Measurements from ENCODE around the gene CAND2.
"Not testable (repeated sequence)": the region's sequence is repeated elsewhere in the genome, so short reads cannot be mapped to it uniquely, and the experiment has no call there.

CAND2 gene

DNA sequence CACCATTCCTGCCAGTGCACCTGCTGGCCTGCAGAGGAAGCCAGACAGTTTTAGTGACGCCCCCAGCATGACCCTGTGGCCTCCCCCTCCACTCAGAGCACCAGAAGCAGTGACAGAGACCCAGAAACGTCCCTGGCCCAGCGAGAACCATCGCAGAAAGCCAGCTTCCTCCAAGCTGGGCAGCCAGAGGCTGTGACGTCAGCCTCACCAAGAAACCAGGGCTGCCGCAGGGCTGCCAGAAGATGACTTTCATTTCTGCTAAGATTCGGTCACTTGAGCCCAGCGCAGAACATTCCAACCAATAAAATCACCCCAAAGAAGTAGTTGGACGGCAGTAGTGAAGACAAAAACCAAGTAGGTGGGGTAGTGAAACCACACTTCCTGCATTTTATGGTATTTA lies 74.5 kb downstream of the CAND2 start:
- Histone ChIP-seq H3K27ac (ENCODE audit: low read length) (no peak overlapping the region), H3K4me3 (ENCODE audit: low read length) (no peak overlapping the region), H3K4me1 (ENCODE audit: insufficient read depth, low read length) (no peaks in the 10 kb centered on the region), H3K27me3 (ENCODE audit: insufficient read depth, low read length) (peaks cover 70% of the 10 kb centered on the region), H3K36me3 (ENCODE audit: insufficient read depth, low read depth, low read length) (no peaks in the 10 kb centered on the region), H3K9me3 (ENCODE audit: insufficient read depth, low read depth, low read length) (no peaks in the 10 kb centered on the region), H3K9ac (ENCODE audit: low read depth, low read length) (no peak overlapping the region)

DNA sequence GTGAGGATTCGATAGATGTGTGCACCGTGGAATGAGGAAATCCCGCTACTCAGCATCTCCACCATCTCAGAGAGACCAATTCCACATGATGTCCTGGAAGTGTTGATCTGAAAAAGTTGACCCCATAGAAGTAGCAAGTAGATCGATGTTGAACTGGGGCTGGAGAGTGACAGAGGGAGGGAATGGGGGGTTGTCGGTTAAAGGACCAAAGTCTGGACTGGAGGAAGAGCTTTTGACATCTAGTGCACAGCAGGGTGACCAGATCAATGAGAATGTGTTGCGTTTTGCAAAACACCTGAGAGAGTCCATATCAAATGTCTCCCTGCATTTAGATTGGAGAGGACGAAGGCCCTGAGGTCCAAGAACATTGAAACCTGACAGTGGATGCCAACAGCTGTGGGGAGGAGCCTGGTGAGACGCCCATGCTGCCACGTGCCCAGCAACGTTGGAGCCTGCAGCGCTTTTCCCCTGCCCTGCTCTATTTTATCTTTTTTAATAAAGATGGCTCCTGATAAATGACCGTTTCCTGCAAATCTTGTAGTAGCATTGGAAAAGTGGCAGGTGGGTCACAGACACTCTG lies 75.0 kb downstream of the CAND2 start:
- Histone ChIP-seq H3K36me3 (ENCODE audit: insufficient read depth, low read depth, low read length) (no peaks in the 10 kb centered on the region), H3K4me1 (ENCODE audit: insufficient read depth, low read length) (no peaks in the 10 kb centered on the region), H3K4me3 (ENCODE audit: low read length) (no peak overlapping the region), H3K9ac (ENCODE audit: low read depth, low read length) (no peak overlapping the region), H3K9me3 (ENCODE audit: insufficient read depth, low read depth, low read length) (no peaks in the 10 kb centered on the region), H3K27me3 (ENCODE audit: insufficient read depth, low read length) (peaks cover 71% of the 10 kb centered on the region), H3K27ac (ENCODE audit: low read length) (no peak overlapping the region)

DNA sequence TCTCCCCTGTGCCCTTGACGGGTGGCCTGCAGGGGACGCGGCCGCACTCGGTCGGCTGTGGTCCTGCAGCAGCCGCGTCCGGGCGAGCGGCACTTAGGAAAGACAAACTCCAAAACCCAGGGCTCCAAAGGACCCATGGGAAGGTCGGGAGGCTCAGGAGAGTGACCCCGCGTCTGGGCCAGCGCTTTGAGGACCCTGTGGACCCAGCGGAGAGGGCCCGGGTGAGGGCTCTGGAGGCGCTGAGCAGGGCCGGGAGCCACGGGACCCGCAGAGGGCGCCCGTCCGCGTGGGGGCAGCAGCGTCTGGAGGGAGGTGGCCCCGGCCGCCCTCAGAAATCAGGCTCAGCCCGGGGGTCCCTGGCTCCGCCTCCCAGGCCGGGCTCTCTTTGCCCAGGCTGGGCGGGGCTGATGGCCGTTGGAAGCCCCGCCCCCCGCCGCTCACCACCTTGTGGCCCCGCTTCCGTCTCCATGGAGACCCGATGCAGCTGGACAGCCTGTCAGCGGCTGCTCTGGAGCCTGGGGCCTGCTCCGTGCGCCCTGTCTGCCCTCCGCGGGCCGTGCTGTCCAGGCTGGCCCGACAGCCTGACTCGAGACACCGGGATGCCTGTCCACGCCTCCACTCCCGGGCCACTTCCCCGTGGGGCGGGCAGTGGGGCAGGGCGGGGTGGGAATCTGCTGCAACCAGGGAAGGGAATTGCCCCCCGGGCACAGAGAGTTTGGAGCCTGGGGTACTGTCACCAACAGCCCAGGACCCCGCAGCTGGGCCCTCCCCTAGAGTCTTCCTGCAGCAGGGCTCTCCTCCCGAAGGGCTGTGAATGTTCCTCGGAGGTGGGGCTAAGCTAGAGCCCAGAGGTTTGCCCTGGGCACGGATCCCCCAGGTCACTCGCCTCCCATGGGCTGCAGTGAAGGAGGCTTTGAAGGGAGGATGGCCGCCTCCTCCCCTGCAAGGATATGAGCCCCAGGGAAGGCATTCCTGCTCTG lies 79.7 kb downstream of the CAND2 start:
- Histone ChIP-seq H3K4me3 (ENCODE audit: low read length) (peak overlapping the region; percentile 60; the same call in 1 of the 2 replicates), H3K9me3 (ENCODE audit: insufficient read depth, low read depth, low read length) (no peaks in the 10 kb centered on the region), H3K9ac (ENCODE audit: low read depth, low read length) (no peak overlapping the region), H3K27ac (ENCODE audit: low read length) (no peak overlapping the region), H3K4me1 (ENCODE audit: insufficient read depth, low read length) (no peaks in the 10 kb centered on the region), H3K27me3 (ENCODE audit: insufficient read depth, low read length) (peaks cover 51% of the 10 kb centered on the region), H3K36me3 (ENCODE audit: insufficient read depth, low read depth, low read length) (no peaks in the 10 kb centered on the region)

DNA sequence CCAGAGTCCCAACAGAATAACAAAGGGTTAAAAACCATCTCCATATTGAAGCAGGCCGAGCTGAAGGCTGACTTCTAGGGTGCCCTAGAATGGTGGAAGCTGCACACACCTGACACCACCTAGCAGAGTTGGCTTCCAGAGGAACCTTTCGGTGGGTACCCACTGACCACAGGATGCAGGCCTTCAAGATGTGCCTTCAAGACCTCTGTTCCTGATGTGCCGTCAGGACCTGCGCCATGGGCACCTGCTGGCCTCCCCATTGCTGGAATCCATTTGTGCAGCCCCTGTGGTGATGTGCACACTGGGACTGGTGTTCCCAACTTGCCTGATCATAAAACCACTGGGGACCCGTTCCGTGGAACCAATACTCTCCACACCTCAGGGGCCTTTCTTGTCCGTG lies 80.6 kb downstream of the CAND2 start:
- no peaks in the 10 kb centered on the region for H3K36me3 ChIP-seq (ENCODE audit: insufficient read depth, low read depth, low read length)
- H3K27me3 ChIP-seq (ENCODE audit: insufficient read depth, low read length): peaks cover 45% of the 10 kb centered on the region
- H3K4me1 ChIP-seq (ENCODE audit: insufficient read depth, low read length): no peaks in the 10 kb centered on the region
- H3K27ac ChIP-seq (ENCODE audit: low read length): no peak overlapping the region
- H3K4me3 ChIP-seq (ENCODE audit: low read length): no peak overlapping the region
- no peak overlapping the region for H3K9ac ChIP-seq (ENCODE audit: low read depth, low read length)
- no peaks in the 10 kb centered on the region for H3K9me3 ChIP-seq (ENCODE audit: insufficient read depth, low read depth, low read length)

DNA sequence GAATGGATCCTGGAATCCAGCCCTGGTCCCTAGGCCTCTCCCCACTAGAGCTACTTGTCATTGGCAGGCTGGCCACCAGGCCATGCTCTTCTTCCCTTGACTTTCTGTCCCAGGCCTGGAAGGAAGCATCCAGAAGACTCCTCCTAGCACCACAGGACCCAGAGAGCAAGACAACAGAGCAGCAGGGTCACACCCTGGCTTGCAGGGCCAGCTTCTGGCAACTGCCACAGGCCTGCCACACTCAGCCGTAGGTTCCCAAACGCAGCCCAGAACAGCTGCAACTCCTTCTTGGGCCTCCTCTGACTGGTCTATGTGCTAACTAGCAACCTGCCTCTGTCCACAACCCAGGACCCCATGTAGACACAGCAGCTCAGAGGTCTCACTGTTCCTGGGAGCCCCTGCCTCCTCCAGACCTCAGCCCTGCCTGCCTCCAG lies 81.7 kb downstream of the CAND2 start:
- H3K4me3 ChIP-seq (ENCODE audit: low read length): no peak overlapping the region
- H3K9me3 ChIP-seq (ENCODE audit: insufficient read depth, low read depth, low read length): no peaks in the 10 kb centered on the region
- no peak overlapping the region for H3K9ac ChIP-seq (ENCODE audit: low read depth, low read length)
- H3K27me3 ChIP-seq (ENCODE audit: insufficient read depth, low read length): peaks cover 38% of the 10 kb centered on the region
- no peak overlapping the region for H3K27ac ChIP-seq (ENCODE audit: low read length)
- no peaks in the 10 kb centered on the region for H3K4me1 ChIP-seq (ENCODE audit: insufficient read depth, low read length)
- no peaks in the 10 kb centered on the region for H3K36me3 ChIP-seq (ENCODE audit: insufficient read depth, low read depth, low read length)

DNA sequence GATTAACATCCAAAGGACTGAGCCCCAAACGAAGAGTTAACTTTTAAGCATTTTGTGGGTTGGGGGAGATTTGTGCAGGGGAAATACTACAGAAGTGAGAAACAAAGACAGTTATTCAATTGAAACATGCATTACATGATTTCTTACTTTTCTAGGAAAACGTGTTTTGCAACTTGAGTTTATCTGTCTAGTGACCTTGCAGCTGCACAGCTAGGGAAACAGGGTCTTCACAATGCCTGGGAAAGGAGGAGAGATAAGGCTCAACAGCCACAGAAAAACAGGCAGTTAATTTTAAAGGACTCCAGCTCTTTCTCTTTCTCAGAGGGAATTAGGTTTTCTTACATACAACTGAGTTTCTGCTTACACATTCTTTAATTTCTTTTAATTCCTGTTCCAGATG lies 82.3 kb downstream of the CAND2 start:
- H3K27ac ChIP-seq (ENCODE audit: low read length); H3K9me3 ChIP-seq (ENCODE audit: insufficient read depth, low read depth, low read length); H3K9ac ChIP-seq (ENCODE audit: low read depth, low read length); H3K4me3 ChIP-seq (ENCODE audit: low read length); H3K36me3 ChIP-seq (ENCODE audit: insufficient read depth, low read depth, low read length); H3K4me1 ChIP-seq (ENCODE audit: insufficient read depth, low read length): not testable (repeated sequence)
- peaks cover 35% of the 10 kb centered on the region for H3K27me3 ChIP-seq (ENCODE audit: insufficient read depth, low read length)

DNA sequence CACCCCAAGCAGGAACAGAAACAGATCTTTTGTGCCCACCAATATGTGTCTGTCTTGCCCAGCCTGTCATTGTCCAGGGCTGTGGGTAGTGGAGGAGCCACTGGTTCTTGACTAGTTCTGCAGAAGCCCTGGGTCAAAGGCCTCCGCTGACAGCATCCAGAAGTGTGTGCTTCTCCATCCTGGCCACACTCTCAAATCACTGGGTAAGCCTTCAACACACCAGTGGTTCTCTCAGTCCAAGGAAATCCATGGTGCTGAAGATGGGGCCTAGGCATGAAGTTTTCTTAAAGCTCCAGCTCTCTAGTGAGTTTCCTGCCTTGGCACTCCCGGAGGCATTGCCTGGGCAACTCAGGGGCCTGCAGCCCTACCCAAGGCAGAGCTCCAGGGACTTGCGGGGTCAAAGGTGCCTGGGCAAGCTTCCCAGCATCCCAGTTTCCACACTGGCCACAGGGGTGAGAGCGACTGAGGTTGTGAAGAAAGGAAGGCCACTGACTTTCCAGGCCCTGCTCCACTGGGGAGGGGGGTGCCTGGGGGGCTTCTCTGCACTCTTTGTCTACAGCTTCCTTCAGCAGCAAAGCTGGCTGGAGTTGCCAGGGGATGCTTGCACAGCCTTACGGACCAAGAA lies 82.8 kb downstream of the CAND2 start:
- no peaks in the 10 kb centered on the region for H3K9me3 ChIP-seq (ENCODE audit: insufficient read depth, low read depth, low read length)
- no peaks in the 10 kb centered on the region for H3K36me3 ChIP-seq (ENCODE audit: insufficient read depth, low read depth, low read length)

DNA sequence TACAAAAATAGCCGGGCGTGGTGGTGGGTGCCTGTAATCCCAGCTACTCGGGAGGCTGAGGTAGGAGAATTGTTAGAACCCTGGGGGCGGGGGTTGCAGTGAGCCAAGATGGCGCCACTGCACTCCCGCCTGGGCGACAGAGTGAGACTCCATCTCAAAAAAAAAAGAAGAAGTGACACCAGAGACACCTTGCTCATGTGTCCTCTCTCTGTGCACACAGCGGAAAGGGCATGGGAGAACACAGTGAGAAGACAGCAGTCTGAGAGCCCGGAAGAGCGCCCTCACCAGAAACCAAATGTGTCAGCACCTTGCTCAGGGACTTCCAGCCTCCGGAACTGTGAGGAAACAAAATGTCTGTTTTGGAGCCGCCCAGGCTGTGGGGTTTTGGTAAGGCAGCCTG lies 85.4 kb downstream of the CAND2 start:
- H3K9me3 ChIP-seq (ENCODE audit: insufficient read depth, low read depth, low read length); H3K4me3 ChIP-seq (ENCODE audit: low read length); H3K9ac ChIP-seq (ENCODE audit: low read depth, low read length); H3K36me3 ChIP-seq (ENCODE audit: insufficient read depth, low read depth, low read length); H3K4me1 ChIP-seq (ENCODE audit: insufficient read depth, low read length); H3K27ac ChIP-seq (ENCODE audit: low read length): not testable (repeated sequence)
- H3K27me3 ChIP-seq (ENCODE audit: insufficient read depth, low read length): peaks cover 37% of the 10 kb centered on the region

More for the DNA sequence above, 82.8 kb downstream of the CAND2 start:
- no peaks in the 10 kb centered on the region for H3K4me1 ChIP-seq (ENCODE audit: insufficient read depth, low read length)
- no peak overlapping the region for H3K9ac ChIP-seq (ENCODE audit: low read depth, low read length)
- no peak overlapping the region for H3K4me3 ChIP-seq (ENCODE audit: low read length)
- H3K27ac ChIP-seq (ENCODE audit: low read length): no peak overlapping the region
- peaks cover 35% of the 10 kb centered on the region for H3K27me3 ChIP-seq (ENCODE audit: insufficient read depth, low read length)

DNA sequence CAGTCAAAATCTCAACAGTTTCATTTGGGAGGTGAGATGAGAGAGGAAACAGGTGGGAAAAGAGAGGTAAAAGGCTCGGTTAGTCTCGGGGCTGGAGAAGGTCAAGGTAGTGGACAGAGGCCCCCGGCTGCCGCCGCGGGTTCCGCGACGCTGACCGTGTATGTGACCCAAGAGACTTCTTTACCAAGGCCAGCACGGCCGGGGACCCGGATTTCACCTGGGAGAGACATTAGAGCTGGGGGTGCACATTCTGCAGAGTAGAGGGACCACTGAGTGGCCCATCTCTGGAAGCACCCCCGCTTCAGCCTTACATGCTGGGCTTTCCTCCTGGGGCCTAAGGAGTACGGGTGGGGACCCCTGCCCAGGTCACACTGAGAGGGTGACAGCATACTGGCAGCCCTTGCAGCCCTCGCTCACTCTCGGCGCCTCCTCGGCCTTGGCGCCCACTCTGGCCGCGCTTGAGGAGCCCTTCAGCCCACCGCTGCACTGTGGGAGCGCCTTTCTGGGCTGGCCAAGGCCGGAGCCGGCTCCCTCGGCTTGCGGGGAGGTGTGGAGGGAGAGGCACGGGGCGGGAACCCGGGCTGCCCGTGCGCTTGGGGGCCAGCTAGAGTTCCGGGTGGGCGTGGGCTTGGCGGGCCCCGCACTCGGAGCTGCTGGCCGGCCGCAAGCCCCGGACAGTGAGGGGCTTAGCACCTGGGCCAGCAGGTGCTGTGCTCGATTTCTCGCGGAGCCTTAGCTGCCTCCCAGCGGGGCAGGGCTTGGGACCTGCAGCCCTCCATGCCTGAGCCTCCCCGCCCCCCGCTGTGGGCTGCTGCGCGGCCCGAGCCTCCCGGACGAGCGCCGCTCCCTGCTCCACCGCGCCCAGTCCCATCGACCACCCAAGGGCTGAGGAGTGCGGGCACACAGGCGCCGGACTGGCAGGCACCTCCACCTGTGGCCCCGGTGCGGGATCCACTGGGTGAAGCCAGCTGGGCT lies 86.1 kb downstream of the CAND2 start:
- no peaks in the 10 kb centered on the region for H3K9me3 ChIP-seq (ENCODE audit: insufficient read depth, low read depth, low read length)
- no peaks in the 10 kb centered on the region for H3K36me3 ChIP-seq (ENCODE audit: insufficient read depth, low read depth, low read length)
- peaks cover 38% of the 10 kb centered on the region for H3K27me3 ChIP-seq (ENCODE audit: insufficient read depth, low read length)
- no peaks in the 10 kb centered on the region for H3K4me1 ChIP-seq (ENCODE audit: insufficient read depth, low read length)
- no peak overlapping the region for H3K27ac ChIP-seq (ENCODE audit: low read length)
- no peak overlapping the region for H3K9ac ChIP-seq (ENCODE audit: low read depth, low read length)
- no peak overlapping the region for H3K4me3 ChIP-seq (ENCODE audit: low read length)

DNA sequence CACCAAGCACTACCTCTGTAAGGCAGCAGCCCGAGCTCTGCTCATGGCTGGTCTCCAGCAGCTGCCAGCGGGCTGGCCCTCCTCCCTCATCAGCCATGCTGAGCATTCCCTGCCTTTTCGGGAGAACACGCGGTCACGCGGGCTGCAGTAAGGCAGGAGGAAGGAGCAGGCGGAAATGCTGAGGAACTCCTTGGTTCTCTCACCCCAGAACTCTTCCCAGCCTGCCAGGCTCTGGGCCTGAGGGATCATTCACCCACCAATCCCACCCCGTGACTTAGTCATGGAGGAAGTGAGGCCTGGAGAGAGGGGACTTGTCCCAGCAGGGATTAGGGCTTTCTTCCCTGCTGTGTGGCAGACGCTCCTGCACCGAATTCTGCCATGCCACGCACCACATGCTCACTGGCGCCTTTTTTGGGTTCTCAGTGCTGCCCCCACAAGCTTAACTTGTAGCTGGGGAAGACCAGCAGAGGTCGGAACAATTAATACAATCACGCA lies 87.8 kb downstream of the CAND2 start:
- Histone ChIP-seq H3K27me3 (ENCODE audit: insufficient read depth, low read length) (peaks cover 50% of the 10 kb centered on the region), H3K4me1 (ENCODE audit: insufficient read depth, low read length) (no peaks in the 10 kb centered on the region), H3K36me3 (ENCODE audit: insufficient read depth, low read depth, low read length) (no peaks in the 10 kb centered on the region), H3K9me3 (ENCODE audit: insufficient read depth, low read depth, low read length) (no peaks in the 10 kb centered on the region), H3K9ac (ENCODE audit: low read depth, low read length) (no peak overlapping the region), H3K27ac (ENCODE audit: low read length) (no peak overlapping the region), H3K4me3 (ENCODE audit: low read length) (no peak overlapping the region)

All from iPS-20b (cell line).